HepG2 (cell line): ENCODE results near the gene ALKBH2. TPM values are rescaled to one million over a fixed set of nuclear protein-coding genes. Genes with fewer than 3 reads are reported as not detected.
A peak's percentile ranks its signal among the peaks of the same experiment; 100 is the strongest.

Source experiments
- BRF2 ChIP-seq: sonication (generic); formaldehyde crosslinking; IDR thresholded peaks from 2 replicates; pipeline ENCODE4 v1.8.1; 2022; ENCODE audit warnings: mild to moderate bottlenecking, missing genetic modification reagents
- HMG20B ChIP-seq: conservative IDR thresholded peaks from 2 replicates; pipeline ENCODE4 v1.6.1; 2016; ENCODE audit warnings: missing genetic modification reagents, missing compliant biosample characterization
- NR2F1 ChIP-seq, 2 experiments: fragments of 450-650 bp in 1 of 2; formaldehyde crosslinking in 1 of 2; IDR thresholded peaks; 2 replicates each; pipeline versions ENCODE4 v1.5.0 to v1.6.1; 2016 to 2020; ENCODE audit warnings: mild to moderate bottlenecking in 1 of 2, missing compliant biosample characterization in 1 of 2, missing genetic modification reagents in 1 of 2, moderate library complexity in 1 of 2
- SKIL ChIP-seq: sonication (generic); formaldehyde crosslinking; IDR thresholded peaks from 2 replicates; pipeline ENCODE4 v1.8.0; 2022; ENCODE audit warnings: missing genetic modification reagents, mild to moderate bottlenecking, moderate library complexity, borderline replicate concordance
- SNAPC4 ChIP-seq: sonication (generic); formaldehyde crosslinking; IDR thresholded peaks from 2 replicates; pipeline ENCODE4 v1.4.0; 2020; ENCODE audit warnings: mild to moderate bottlenecking, missing genetic modification reagents
- SOX5 ChIP-seq: IDR thresholded peaks from 2 replicates; pipeline ENCODE4 v1.6.1; 2016; ENCODE audit warnings: borderline replicate concordance
- TAF1 ChIP-seq: sonication (generic); formaldehyde crosslinking; IDR thresholded peaks from 2 replicates; pipeline ENCODE4 v1.4.0; 2020; ENCODE audit warnings: missing genetic modification reagents
- YEATS2 ChIP-seq: sonication (generic); formaldehyde crosslinking; IDR thresholded peaks from 2 replicates; pipeline ENCODE4 v1.4.0; 2020; ENCODE audit warnings: missing genetic modification reagents, borderline replicate concordance
- YEATS4 ChIP-seq: sonication (generic); formaldehyde crosslinking; IDR thresholded peaks from 2 replicates; pipeline ENCODE4 v1.4.0; 2020; ENCODE audit warnings: missing genetic modification reagents, borderline replicate concordance
- ZBTB33 ChIP-seq: sonication (generic); formaldehyde crosslinking; IDR thresholded peaks from 2 replicates; pipeline ENCODE4 v1.4.0; 2020; ENCODE audit warnings: missing genetic modification reagents
- ZNF256 ChIP-seq: sonication (generic); formaldehyde crosslinking; conservative IDR thresholded peaks from 2 replicates; pipeline ENCODE4 v1.4.0; 2020; ENCODE audit warnings: missing genetic modification reagents
- ZNF496 ChIP-seq: sonication (generic); formaldehyde crosslinking; IDR thresholded peaks from 2 replicates; pipeline ENCODE4 v1.8.1; 2023; ENCODE audit warnings: mild to moderate bottlenecking, moderate library complexity, missing genetic modification reagents; ENCODE audit not compliant: insufficient replicate concordance
- ZNF780A ChIP-seq: sonication (generic); formaldehyde crosslinking; IDR thresholded peaks from 2 replicates; pipeline ENCODE4 v1.8.0; 2022; ENCODE audit warnings: mild to moderate bottlenecking, missing genetic modification reagents, moderate library complexity
- polyA plus RNA-seq, 8 experiments: library from polyadenylated mRNA; depleted of rRNA in 3 of 8; stranded (reverse) in 7 of 8; unstranded in 1 of 8; fragments of >200 nt; fragmentation: Illumina TruSeq in 4 of 8; extraction: Trizol in 4 of 8; gene quantifications; 2 replicates each; pipeline versions ENCODE4 v1.2.1 to v1.2.3, GENCODE V29; 2011 to 2016; ENCODE audit warnings: low read depth in 4 of 8, missing spikeins in 1 of 8, mixed read lengths in 1 of 8; ENCODE audit not compliant: insufficient read depth in 1 of 8
- total RNA-seq, 5 experiments: library from RNA; depleted of rRNA; stranded (reverse); fragments of >200 nt; fragmentation: Illumina TruSeq; extraction: Trizol; gene quantifications; 2 replicates each; pipeline ENCODE4 v1.2.3, GENCODE V29; 2016; ENCODE audit warnings: low read depth in 1 of 5

The ALKBH2 gene
- total and polyA plus RNA-seq, 2 of the 13 experiments (the other 11 are each of a cell fraction or from before 2014, with no cell fraction given), result 21.0 to 40.5 TPM

GRCh38 chr12:109097140-109097434 is 3.8 kb upstream of the ALKBH2 start (continued):
- no peak for TF ChIP-seq BRF2 (CRISPR knock-in tag)
- TF ChIP-seq SKIL (CRISPR knock-in tag), result no peak
- 0 out of 2 replicates have a peak, but pooled peaks have one; percentile 14 for TF ChIP-seq ZBTB33
- TF ChIP-seq ZNF780A (CRISPR knock-in tag), result no peak
- TF ChIP-seq TAF1 (CRISPR knock-in tag), result peak; percentile 50; the same call in 1 of the 2 replicates
- TF ChIP-seq YEATS2 (CRISPR knock-in tag), result 0 out of 2 replicates have a peak, but pooled peaks have one; percentile 2
- no peak for TF ChIP-seq YEATS4
- TF ChIP-seq SNAPC4, result 0 out of 2 replicates have a peak, but pooled peaks have one; percentile 77
- no peak for TF ChIP-seq ZNF496 (CRISPR knock-in tag)
- TF ChIP-seq NR2F1 (CRISPR knock-in tag; IDR thresholded peaks at IDR 0.05), result no peak
- no peak for TF ChIP-seq SOX5 (CRISPR knock-in tag)
- no peak for TF ChIP-seq HMG20B (CRISPR knock-in tag)
- TF ChIP-seq ZNF256, result no peak
- TF ChIP-seq, all 625 proteins: peak for 22
